Right kidney (tissue), 9 donors: ENCODE measurements around the gene CFAP45.

Experiments used
- DNase-seq: peaks from one replicate; pipeline ENCODE4 v3.0.0-alpha.2; 2016
- long read RNA-seq, 8 donors: transcript quantifications; one replicate each; lab custom pipeline, GENCODE V29; 2026

The CFAP45 gene
- long read RNA-seq, donor 1, transcript CFAP45-205 (2 exons, 671 nt), result major isoform, 7 of 7 reads
- long read RNA-seq, donor 1, partial matches to known transcripts, result 0 of 7 reads
- long read RNA-seq, donor 1, other reads (novel, unspliced or antisense), result 0 of 7 reads
- long read RNA-seq, donor 2, transcript CFAP45-205 (2 exons, 671 nt), result major isoform, 5 of 5 reads
- long read RNA-seq, donor 2, partial matches to known transcripts, result 0 of 5 reads
- long read RNA-seq, donor 2, other reads (novel, unspliced or antisense), result 0 of 5 reads
- long read RNA-seq, donor 3, partial matches to known transcripts, result 0 of 2 reads
- long read RNA-seq, donor 3, other reads (novel, unspliced or antisense), result 0 of 2 reads
- long read RNA-seq, donor 4, partial matches to known transcripts, result 0 of 2 reads
- long read RNA-seq, donor 4, other reads (novel, unspliced or antisense), result 0 of 2 reads
- long read RNA-seq, donor 5, partial matches to known transcripts, result 0 of 2 reads
- long read RNA-seq, donor 5, other reads (novel, unspliced or antisense), result 0 of 2 reads
- long read RNA-seq, donor 6, partial matches to known transcripts, result 0 of 4 reads
- long read RNA-seq, donor 6, other reads (novel, unspliced or antisense), result 0 of 4 reads
- long read RNA-seq, donor 7, transcript CFAP45-205 (2 exons, 671 nt), result major isoform, 9 of 9 reads
- long read RNA-seq, donor 7, partial matches to known transcripts, result 0 of 9 reads
- long read RNA-seq, donor 7, other reads (novel, unspliced or antisense), result 0 of 9 reads
- long read RNA-seq, donor 8, partial matches to known transcripts, result 0 of 3 reads
- long read RNA-seq, donor 8, other reads (novel, unspliced or antisense), result 0 of 3 reads

GRCh38 chr1:159900086-159900680, at the start of gene CFAP45:
TSS of gene CFAP45 (minus strand) at chr1:159900165. CDS start at chr1:159900098, 67 bp downstream.
- peak; percentile 55 for DNase-seq

- no peak for DNase-seq
These were observed 49.2 kb upstream of the CFAP45 start for GRCh38 chr1:159949123-159949522.

GRCh38 chr1:159947942-159948341, 48.0 kb upstream of the CFAP45 start:
- no peak for DNase-seq

GRCh38 chr1:159946242-159947187, 46.5 kb upstream of the CFAP45 start:
- DNase-seq, result no peak

- DNase-seq, result peak; percentile 93
These were observed 45.7 kb upstream of the CFAP45 start, which contains the start of gene IGSF9 for GRCh38 chr1:159945483-159946241. TSS of gene IGSF9 (minus strand) at chr1:159945613. CDS start at chr1:159943454, 2,159 bp downstream.

- DNase-seq, result no peak
These were observed 44.9 kb upstream of the CFAP45 start for GRCh38 chr1:159944623-159945455.

- DNase-seq, result no peak
These were observed 44.1 kb upstream of the CFAP45 start for GRCh38 chr1:159943908-159944622.

- no peak for DNase-seq
These were observed 43.3 kb upstream of the CFAP45 start for GRCh38 chr1:159943278-159943640.

GRCh38 chr1:159942632-159943277, 42.8 kb upstream of the CFAP45 start:
- DNase-seq, result no peak

GRCh38 chr1:159941591-159942560, 41.9 kb upstream of the CFAP45 start:
- DNase-seq, result no peak

GRCh38 chr1:159941141-159941540, 41.2 kb upstream of the CFAP45 start:
- no peak for DNase-seq

- DNase-seq, result no peak
These were observed 40.1 kb upstream of the CFAP45 start for GRCh38 chr1:159940006-159940620.

- no peak for DNase-seq
These were observed 39.7 kb upstream of the CFAP45 start for GRCh38 chr1:159939678-159940002.

GRCh38 chr1:159938905-159939677, 39.1 kb upstream of the CFAP45 start:
- no peak for DNase-seq

- no peak for DNase-seq
These were observed 38.4 kb upstream of the CFAP45 start for GRCh38 chr1:159938211-159938852.
